Trophoblast cell (in vitro differentiated cells and primary cell): ENCODE data around the gene PRPF19.

ENCODE experiments used
- DNase-seq, 2 donors: peaks; one replicate each; pipeline ENCODE4 v3.0.0-alpha.2; 2016
- H2AFZ ChIP-seq: 2 replicates; pipeline ENCODE4 v1.6.1; 2013; ENCODE audit warnings: low read length, moderate library complexity, mild to moderate bottlenecking; ENCODE audit not compliant: insufficient read depth, poor library complexity
- H2AK5ac ChIP-seq: 2 replicates; pipeline ENCODE4 v1.6.1; 2013; ENCODE audit warnings: mild to moderate bottlenecking, low read length
- H2BK120ac ChIP-seq: 2 replicates; pipeline ENCODE4 v1.6.1; 2013; ENCODE audit warnings: low read length, mild to moderate bottlenecking, moderate library complexity; ENCODE audit not compliant: insufficient read depth, poor library complexity
- H2BK12ac ChIP-seq: 2 replicates; pipeline ENCODE4 v1.6.1; 2013; ENCODE audit warnings: mild to moderate bottlenecking, low read length, moderate library complexity
- H2BK5ac ChIP-seq: 2 replicates; pipeline ENCODE4 v1.6.1; 2013; ENCODE audit warnings: low read length, low read depth, moderate library complexity, mild to moderate bottlenecking; ENCODE audit not compliant: poor library complexity
- H3K14ac ChIP-seq: 2 replicates; pipeline ENCODE4 v1.6.1; 2013; ENCODE audit warnings: mild to moderate bottlenecking, low read length
- H3K18ac ChIP-seq: 2 replicates; pipeline ENCODE4 v1.6.1; 2013; ENCODE audit warnings: mild to moderate bottlenecking, low read length
- H3K23ac ChIP-seq: 2 replicates; pipeline ENCODE4 v1.6.1; 2013; ENCODE audit warnings: low read length
- H3K27ac ChIP-seq: 2 replicates; pipeline ENCODE4 v1.5.1; 2013; ENCODE audit warnings: low read depth, mild to moderate bottlenecking, inconsistent platforms, low read length, moderate library complexity
- H3K27me3 ChIP-seq: 2 replicates; pipeline ENCODE4 v1.6.1; 2013; ENCODE audit warnings: inconsistent platforms, mild to moderate bottlenecking, low read length, moderate library complexity; ENCODE audit not compliant: insufficient read depth
- H3K36me3 ChIP-seq, 2 experiments: 1 replicate in 1 of 2; 2 replicates in 1 of 2; pipeline ENCODE4 v1.6.1; 2013; ENCODE audit warnings: low read length in 2 of 2, mild to moderate bottlenecking in 2 of 2, moderate library complexity in 1 of 2; ENCODE audit not compliant: insufficient read depth in 2 of 2, control insufficient read depth in 1 of 2
- H3K4ac ChIP-seq: 2 replicates; pipeline ENCODE4 v1.6.1; 2013; ENCODE audit warnings: low read depth, mild to moderate bottlenecking, low read length, moderate library complexity
- H3K4me1 ChIP-seq, 2 experiments: 1 replicate in 1 of 2; 2 replicates in 1 of 2; pipeline ENCODE4 v1.6.1; 2013; ENCODE audit warnings: low read length in 2 of 2, mild to moderate bottlenecking in 2 of 2, moderate library complexity in 1 of 2; ENCODE audit not compliant: insufficient read depth in 2 of 2, control insufficient read depth in 1 of 2
- H3K4me2 ChIP-seq: 2 replicates; pipeline ENCODE4 v1.6.1; 2013; ENCODE audit warnings: inconsistent platforms, mild to moderate bottlenecking, low read length, moderate library complexity
- H3K4me3 ChIP-seq: 2 replicates; pipeline ENCODE4 v1.5.1; 2013; ENCODE audit warnings: mild to moderate bottlenecking, low read depth, low read length, inconsistent platforms
- H3K79me1 ChIP-seq: one replicate; pipeline ENCODE4 v1.6.1; 2013; ENCODE audit warnings: low read length
- H3K79me2 ChIP-seq: 2 replicates; pipeline ENCODE4 v1.6.1; 2013; ENCODE audit warnings: low read length, mild to moderate bottlenecking; ENCODE audit not compliant: control insufficient read depth, insufficient read depth, poor library complexity
- H3K9ac ChIP-seq: 2 replicates; pipeline ENCODE4 v1.6.1; 2013; ENCODE audit warnings: mild to moderate bottlenecking, low read length
- H3K9me3 ChIP-seq: 2 replicates; pipeline ENCODE4 v1.6.1; 2013; ENCODE audit warnings: low read depth, mild to moderate bottlenecking, control low read depth, inconsistent platforms, low read length; ENCODE audit not compliant: insufficient read depth
- H4K12ac ChIP-seq: 2 replicates; pipeline ENCODE4 v1.6.1; 2013; ENCODE audit warnings: low read depth, mild to moderate bottlenecking, low read length, moderate library complexity
- H4K8ac ChIP-seq: 2 replicates; pipeline ENCODE4 v1.6.1; 2013; ENCODE audit warnings: low read depth, mild to moderate bottlenecking, low read length, moderate library complexity
- H4K91ac ChIP-seq: one replicate; pipeline ENCODE4 v1.6.1; 2013; ENCODE audit warnings: low read depth, mild to moderate bottlenecking, low read length, moderate library complexity
- WGBS: extraction: QIAGEN DNeasy Blood & Tissue Kit; methylation state at CpG from one replicate; pipeline ENCODE4 v1.1.7; 2013; ENCODE audit warnings: missing lambda C conversion rate; ENCODE audit not compliant: insufficient read length, insufficient coverage; ENCODE audit errors: extremely low coverage; 5-methylcytosine and 5-hydroxymethylcytosine counted together

PRPF19 gene

DNA sequence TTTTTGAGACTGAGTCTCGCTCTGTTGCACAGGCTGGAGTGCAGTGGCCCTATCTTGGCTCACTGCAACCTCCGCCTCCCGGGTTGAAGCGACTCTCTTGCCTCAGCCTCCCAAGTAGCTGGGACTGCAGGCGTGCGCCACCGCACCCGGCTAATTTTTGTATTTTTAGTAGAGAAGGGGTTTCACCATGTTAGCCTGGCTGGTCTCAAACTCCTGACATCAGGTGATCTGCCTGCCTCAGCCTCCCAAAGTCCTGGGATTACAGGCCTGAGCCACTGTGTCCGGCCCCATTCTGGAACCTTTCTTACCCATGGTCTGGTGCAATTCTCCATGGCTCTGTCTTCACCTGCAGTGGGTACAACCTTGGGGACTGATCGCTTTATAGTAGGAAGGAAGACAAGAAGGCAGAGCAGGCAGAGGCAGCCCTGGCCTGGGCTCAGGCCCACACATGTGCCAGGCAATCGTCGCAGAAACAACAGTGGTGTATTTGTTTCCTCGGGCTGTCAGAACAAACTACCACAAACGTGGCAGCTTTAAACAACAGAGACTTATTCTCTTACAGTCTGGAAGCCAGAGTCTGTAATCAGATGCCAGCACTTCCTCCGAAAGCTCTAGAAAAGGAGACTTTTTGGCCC lies 46.7 kb downstream of the PRPF19 start:
- Histone ChIP-seq H2BK5ac (no peak overlapping the region), H3K4me1 (no peaks in the 10 kb centered on the region), H3K27ac (no peak overlapping the region), H2BK12ac (no peak overlapping the region), H2AK5ac (no peak overlapping the region), H3K14ac (no peak overlapping the region), H3K4ac (no peak overlapping the region), H4K8ac (no peak overlapping the region), H4K91ac (no peak overlapping the region), H3K9me3 (peaks cover 2% of the 10 kb centered on the region), H3K23ac (no peak overlapping the region), H3K79me2 (no peaks in the 10 kb centered on the region), H2AFZ (no peak overlapping the region), H3K9ac (no peak overlapping the region), H3K36me3 (no peaks in the 10 kb centered on the region), H4K12ac (no peak overlapping the region), H2BK120ac (no peak overlapping the region), H3K79me1 (no peaks in the 10 kb centered on the region), H3K4me3 (no peak overlapping the region), H3K27me3 (no peaks in the 10 kb centered on the region), H3K18ac (no peak overlapping the region), H3K4me2 (no peak overlapping the region)
- WGBS = no CpG with 5 or more reads among the region's 15 CpGs
- no peak for DNase-seq

DNA sequence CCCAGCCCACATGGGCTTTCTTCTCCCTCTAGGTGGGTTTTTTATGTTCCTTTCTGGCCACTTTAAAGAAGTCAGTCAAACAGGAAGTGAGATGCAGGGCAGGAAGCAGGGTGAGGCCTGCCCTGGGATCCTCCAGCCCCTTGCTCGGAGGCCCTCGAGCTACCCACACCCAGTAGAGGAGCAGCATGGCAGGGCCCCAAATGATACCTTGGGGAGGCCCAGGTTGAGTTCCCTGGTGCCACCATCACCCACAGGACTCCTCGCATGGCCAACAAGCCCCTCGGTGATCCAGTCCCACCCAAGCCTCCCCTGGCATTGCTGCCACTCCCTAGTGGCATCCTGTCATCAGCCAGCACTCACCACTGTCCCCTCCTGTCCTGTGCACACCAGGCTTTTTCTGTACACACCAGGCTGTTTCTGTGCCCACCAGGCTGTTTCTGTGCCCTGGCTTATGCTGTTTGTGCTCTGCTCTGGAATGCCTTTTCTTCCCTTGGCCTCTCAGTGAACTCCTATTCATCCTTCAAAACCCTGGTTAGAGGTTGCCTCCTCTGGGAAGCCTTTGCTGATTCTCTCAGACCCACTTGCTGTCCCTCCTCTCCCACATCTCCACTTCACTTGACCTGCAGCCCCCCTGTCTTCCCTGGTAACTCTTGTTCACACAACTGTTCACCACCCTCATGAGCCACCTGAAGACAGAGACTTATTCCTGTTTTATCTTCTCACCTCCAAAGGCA lies 47.5 kb downstream of the PRPF19 start:
- no CpG with 5 or more reads among the region's 4 CpGs for WGBS
- Histone ChIP-seq H2AK5ac (no peak overlapping the region), H3K14ac (no peak overlapping the region), H2BK12ac (no peak overlapping the region), H3K4me3 (no peak overlapping the region), H2BK120ac (no peak overlapping the region), H3K9me3 (peaks cover 2% of the 10 kb centered on the region), H4K91ac (no peak overlapping the region), H4K12ac (no peak overlapping the region), H3K27ac (no peak overlapping the region), H3K36me3 (no peaks in the 10 kb centered on the region), H3K79me2 (no peaks in the 10 kb centered on the region), H3K4me2 (no peak overlapping the region), H3K27me3 (no peaks in the 10 kb centered on the region), H2BK5ac (no peak overlapping the region), H2AFZ (no peak overlapping the region), H3K79me1 (no peaks in the 10 kb centered on the region), H4K8ac (no peak overlapping the region), H3K18ac (no peak overlapping the region), H3K4me1 (no peaks in the 10 kb centered on the region), H3K23ac (no peak overlapping the region), H3K9ac (no peak overlapping the region), H3K4ac (no peak overlapping the region)
- no peak for DNase-seq

DNA sequence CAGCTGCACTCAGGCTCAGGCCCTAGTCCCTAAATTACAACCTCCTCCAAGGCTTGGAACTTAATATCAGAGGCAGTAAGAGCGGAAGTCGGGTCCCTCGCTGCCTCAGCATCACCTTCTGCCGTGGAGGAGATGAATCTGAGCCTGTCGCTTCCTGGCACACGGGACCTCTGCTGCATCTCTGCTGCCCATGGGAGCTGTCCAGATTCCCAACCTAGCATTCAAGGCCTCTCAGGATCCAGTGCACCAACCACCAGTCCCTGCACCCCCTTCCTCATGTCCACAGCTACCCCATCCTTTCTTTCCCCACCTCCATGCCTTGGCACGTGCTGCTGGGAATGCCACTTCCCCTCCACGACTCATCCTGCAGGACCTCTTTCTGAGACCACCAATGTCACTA lies 48.1 kb downstream of the PRPF19 start:
- Histone ChIP-seq H2AK5ac (no peak overlapping the region), H2AFZ (no peak overlapping the region), H3K4ac (no peak overlapping the region), H2BK12ac (no peak overlapping the region), H3K14ac (no peak overlapping the region), H4K91ac (no peak overlapping the region), H3K9ac (no peak overlapping the region), H4K8ac (no peak overlapping the region), H3K23ac (no peak overlapping the region), H3K79me2 (no peaks in the 10 kb centered on the region), H3K36me3 (peaks cover 0 to under 1% of the 10 kb centered on the region in 2 experiments), H3K4me3 (no peak overlapping the region), H3K9me3 (peaks cover 2% of the 10 kb centered on the region), H3K18ac (no peak overlapping the region), H2BK5ac (no peak overlapping the region), H4K12ac (no peak overlapping the region), H3K4me1 (no peaks in the 10 kb centered on the region), H3K79me1 (no peaks in the 10 kb centered on the region), H3K4me2 (no peak overlapping the region), H2BK120ac (no peak overlapping the region), H3K27ac (no peak overlapping the region), H3K27me3 (no peaks in the 10 kb centered on the region)
- WGBS = no CpG with 5 or more reads among the region's 8 CpGs
- no peak for DNase-seq

- no peak overlapping the region for H3K9ac ChIP-seq
- no peak overlapping the region for H4K91ac ChIP-seq
- no peak overlapping the region for H3K4ac ChIP-seq
- no peaks in the 10 kb centered on the region for H3K4me1 ChIP-seq
- H2BK12ac ChIP-seq = no peak overlapping the region
- H2BK5ac ChIP-seq = no peak overlapping the region
- no peak overlapping the region for H2AK5ac ChIP-seq
- no peak overlapping the region for H2BK120ac ChIP-seq
- H3K23ac ChIP-seq = no peak overlapping the region
- no peak overlapping the region for H3K4me3 ChIP-seq
- peaks cover 1% of the 10 kb centered on the region in 2 experiments for H3K36me3 ChIP-seq
- no peak overlapping the region for H3K4me2 ChIP-seq
- no peak overlapping the region for H3K18ac ChIP-seq
- H3K79me1 ChIP-seq = no peaks in the 10 kb centered on the region
- WGBS = no CpG with 5 or more reads among the region's 5 CpGs
- peaks cover 3% of the 10 kb centered on the region for H3K9me3 ChIP-seq
- H4K8ac ChIP-seq = no peak overlapping the region
- no peak for DNase-seq
- no peak overlapping the region for H3K14ac ChIP-seq
- H3K27ac ChIP-seq = no peak overlapping the region
- no peak overlapping the region for H4K12ac ChIP-seq
- no peaks in the 10 kb centered on the region for H3K79me2 ChIP-seq
- no peak overlapping the region for H2AFZ ChIP-seq
- H3K27me3 ChIP-seq = no peaks in the 10 kb centered on the region
Observed at GRCh38 chr11:60857378-60858232, 48.8 kb downstream of the PRPF19 start.
